Fibroblast of pulmonary artery (primary cell): ENCODE measurements around the gene ZHX3.

Source experiments
- DNase-seq: peaks from one replicate; pipeline ENCODE4 v3.0.0-alpha.2; 2010; ENCODE audit warnings: low read depth
- H3K4me3 ChIP-seq: replicated peaks from 2 replicates; pipeline ENCODE4 v1.5.1; 2011; ENCODE audit warnings: low read depth, mild to moderate bottlenecking, control low read depth, low read length, moderate library complexity
- CTCF ChIP-seq: IDR thresholded peaks from 2 replicates; pipeline ENCODE4 v1.5.1; 2011; ENCODE audit warnings: mild to moderate bottlenecking, control low read depth, low read length, inconsistent platforms; ENCODE audit errors: missing control alignments

ZHX3 gene

GRCh38 chr20:41225091-41225490 lies 92.4 kb downstream of the ZHX3 start:
- no peak for TF ChIP-seq CTCF
- no peak for DNase-seq
- H3K4me3 ChIP-seq, result no peak overlapping the region

GRCh38 chr20:41224281-41224680 lies 93.2 kb downstream of the ZHX3 start:
- no peak overlapping the region for H3K4me3 ChIP-seq
- TF ChIP-seq CTCF, result no peak
- DNase-seq, result no peak

GRCh38 chr20:41223112-41223511 lies 94.4 kb downstream of the ZHX3 start:
- TF ChIP-seq CTCF, result no peak
- no peak for DNase-seq
- no peak overlapping the region for H3K4me3 ChIP-seq

- H3K4me3 ChIP-seq, result no peak overlapping the region
- no peak for TF ChIP-seq CTCF
- peak; percentile 41 for DNase-seq
Observed at GRCh38 chr20:41222703-41223102, 94.8 kb downstream of the ZHX3 start.

GRCh38 chr20:41222296-41222695 lies 95.2 kb downstream of the ZHX3 start:
- no peak for DNase-seq
- TF ChIP-seq CTCF, result no peak
- no peak overlapping the region for H3K4me3 ChIP-seq

- no peak for TF ChIP-seq CTCF
- no peak overlapping the region for H3K4me3 ChIP-seq
- no peak for DNase-seq
Observed at GRCh38 chr20:41221614-41222218, 95.8 kb downstream of the ZHX3 start.

- H3K4me3 ChIP-seq, result no peak overlapping the region
- no peak for TF ChIP-seq CTCF
- DNase-seq, result no peak
Observed at GRCh38 chr20:41219824-41220223, 97.7 kb downstream of the ZHX3 start.
